CD14-positive monocyte (primary cell): ENCODE measurements around the gene UBQLN3. TPM values are rescaled to one million over a fixed set of nuclear protein-coding genes. Genes with fewer than 3 reads are reported as not detected.

Experiments
- DNase-seq, 3 donors: peaks; one replicate each; pipeline ENCODE4 v3.0.0-alpha.2; 2011 to 2022
- H2AFZ ChIP-seq: 2 replicates; pipeline ENCODE4 v1.6.0; 2012; ENCODE audit warnings: mild to moderate bottlenecking, low read depth, low read length, inconsistent platforms; ENCODE audit not compliant: insufficient read depth, poor library complexity, severe bottlenecking
- H3K27ac ChIP-seq, 2 donors: 1 replicate in 1 of 2; 2 replicates in 1 of 2; pipeline ENCODE4 v1.5.1; 2012 to 2013; ENCODE audit warnings: low read length in 2 of 2, control low read depth in 1 of 2, inconsistent platforms in 1 of 2, low read depth in 1 of 2, mild to moderate bottlenecking in 1 of 2
- H3K27me3 ChIP-seq, 2 donors: one replicate each; pipeline versions ENCODE4 v1.6.0 to v1.6.1; 2011 to 2013; ENCODE audit warnings: low read length in 2 of 2; ENCODE audit not compliant: control insufficient read depth in 2 of 2, insufficient read depth in 2 of 2
- H3K36me3 ChIP-seq, 2 donors: replicated peaks in 1 of 2; 1 replicate in 1 of 2; 2 replicates in 1 of 2; pipeline versions ENCODE4 v1.5.1 to v1.6.1; 2012 to 2013; ENCODE audit warnings: low read length in 2 of 2, control low read depth in 1 of 2, inconsistent platforms in 1 of 2, mild to moderate bottlenecking in 1 of 2; ENCODE audit not compliant: insufficient read depth in 2 of 2, control insufficient read depth in 1 of 2
- H3K4me1 ChIP-seq, 2 donors: 1 replicate in 1 of 2; 2 replicates in 1 of 2; pipeline versions ENCODE4 v1.5.1 to v1.6.1; 2012 to 2013; ENCODE audit warnings: low read length in 2 of 2, control low read depth in 1 of 2, inconsistent platforms in 1 of 2, mild to moderate bottlenecking in 1 of 2, moderate library complexity in 1 of 2; ENCODE audit not compliant: insufficient read depth in 2 of 2, control insufficient read depth in 1 of 2
- H3K4me2 ChIP-seq: replicated peaks from 2 replicates; pipeline ENCODE3; 2012; ENCODE audit warnings: low read length, moderate library complexity, mild to moderate bottlenecking; ENCODE audit not compliant: poor library complexity, severe bottlenecking; ENCODE audit errors: extremely low read depth
- H3K4me3 ChIP-seq, 3 experiments: fragments of 200-600 bp in 1 of 3; sonication (generic) in 1 of 3; replicated peaks in 1 of 3; 1 replicate in 2 of 3; 2 replicates in 1 of 3; pipeline ENCODE4 v1.5.1; 2011 to 2013; ENCODE audit warnings: low read length in 3 of 3, mild to moderate bottlenecking in 3 of 3, control low read depth in 2 of 3, low read depth in 2 of 3, inconsistent platforms in 1 of 3, moderate library complexity in 1 of 3
- H3K79me2 ChIP-seq: 2 replicates; pipeline ENCODE4 v1.6.0; 2012; ENCODE audit warnings: mild to moderate bottlenecking, control low read depth, inconsistent platforms, low read length, moderate library complexity; ENCODE audit not compliant: insufficient read depth
- H3K9ac ChIP-seq: 2 replicates; pipeline ENCODE4 v1.6.0; 2017; ENCODE audit warnings: low read length, mild to moderate bottlenecking; ENCODE audit not compliant: insufficient read depth, poor library complexity, severe bottlenecking
- H3K9me3 ChIP-seq, 2 donors: replicated peaks in 1 of 2; 1 replicate in 1 of 2; 2 replicates in 1 of 2; pipeline versions ENCODE4 v1.5.1 to v1.6.1; 2012 to 2013; ENCODE audit warnings: low read length in 2 of 2, control low read depth in 1 of 2; ENCODE audit not compliant: control insufficient read depth in 1 of 2, insufficient read depth in 1 of 2
- H4K20me1 ChIP-seq: 2 replicates; pipeline ENCODE4 v1.6.0; 2012; ENCODE audit warnings: mild to moderate bottlenecking, low read length, control low read depth, moderate library complexity; ENCODE audit not compliant: insufficient read depth
- H3K27ac Mint-ChIP-seq, 7 donors: one replicate each; pipeline ENCODE4 v1.8.0; 2020; ENCODE audit warnings: mild to moderate bottlenecking in 7 of 7, mixed read lengths in 7 of 7, moderate library complexity in 6 of 7, inconsistent platforms in 2 of 7
- H3K27me3 Mint-ChIP-seq, 3 donors: one replicate each; pipeline ENCODE4 v1.8.0; 2021 to 2022; ENCODE audit warnings: low read depth in 3 of 3, mild to moderate bottlenecking in 3 of 3, mixed read lengths in 3 of 3, moderate library complexity in 3 of 3, inconsistent platforms in 1 of 3
- H3K36me3 Mint-ChIP-seq, 2 donors: one replicate each; pipeline ENCODE4 v1.8.0; 2020; ENCODE audit warnings: mixed read lengths in 2 of 2, inconsistent platforms in 1 of 2, mild to moderate bottlenecking in 1 of 2
- H3K4me1 Mint-ChIP-seq: one replicate; pipeline ENCODE4 v1.8.0; 2020; ENCODE audit warnings: mild to moderate bottlenecking, mixed read lengths
- H3K4me3 Mint-ChIP-seq, 2 donors: one replicate each; pipeline ENCODE4 v1.8.0; 2020; ENCODE audit warnings: mild to moderate bottlenecking in 2 of 2, mixed read lengths in 2 of 2, moderate library complexity in 1 of 2
- H3K9me3 Mint-ChIP-seq, 7 donors: one replicate each; pipeline ENCODE4 v1.8.0; 2020 to 2022; ENCODE audit warnings: mixed read lengths in 7 of 7, mild to moderate bottlenecking in 6 of 7, moderate library complexity in 6 of 7, inconsistent platforms in 2 of 7
- CTCF ChIP-seq: fragments of 200-600 bp; IDR thresholded peaks from one replicate; pipeline ENCODE4 v1.8.0; 2022; ENCODE audit warnings: antibody characterized with exemption, mild to moderate bottlenecking
- WGBS: methylation state at CpG from one replicate; pipeline ENCODE4 v1.1.5; 2013; ENCODE audit warnings: missing lambda C conversion rate; ENCODE audit not compliant: insufficient coverage; 5-methylcytosine and 5-hydroxymethylcytosine counted together
- intact Hi-C, 2 donors: fragments of 100-400 bp; cut with micrococcal nuclease; formaldehyde crosslinking; loops; one replicate each; pipeline versions ENCODE4 v1.15.0 to v1.15.1; 2023
- polyA plus RNA-seq, 3 donors: library from polyadenylated mRNA; depleted of rRNA in 1 of 3; unstranded in 2 of 3; stranded (reverse) in 1 of 3; fragments of 300-500 nt in 2 of 3; fragments of >200 nt in 1 of 3; fragmentation: Illumina TruSeq in 2 of 3; gene quantifications; 1 replicate in 2 of 3; 2 replicates in 1 of 3; pipeline ENCODE4 v1.2.3, GENCODE V29; 2012 to 2021

The UBQLN3 gene
- polyA plus RNA-seq, 3 donors, result not detected

- Mint-ChIP-seq H3K9me3 (peaks cover 2 to 8% (median 5%) of the 10 kb centered on the region in 7 donors), H3K27ac (no peak overlapping the region), H3K4me3 (no peak overlapping the region), H3K4me1 (no peaks in the 10 kb centered on the region), H3K36me3 (no peaks in the 10 kb centered on the region), H3K27me3 (peaks cover 0 to 4% (median 0%) of the 10 kb centered on the region in 3 donors)
- intact Hi-C loops, result no loop called here
- Histone ChIP-seq H3K9me3 (peaks cover 5 to 10% of the 10 kb centered on the region in 2 donors), H4K20me1 (no peaks in the 10 kb centered on the region), H3K79me2 (no peaks in the 10 kb centered on the region), H3K4me2 (no peak overlapping the region), H3K4me3 (no peak overlapping the region), H3K4me1 (no peaks in the 10 kb centered on the region), H3K9ac (no peak overlapping the region), H3K27me3 (no peaks in the 10 kb centered on the region), H3K36me3 (no peaks in the 10 kb centered on the region), H3K27ac (no peak overlapping the region), H2AFZ (no peak overlapping the region)
- DNase-seq, result no peak
- TF ChIP-seq CTCF, result no peak
- WGBS, result 95% methylated on average over 13 of the region's 14 CpGs
Measured at GRCh38 chr11:5460983-5461621, 48.7 kb downstream of the UBQLN3 start.

Other genes starting within 250 kb of the UBQLN3 start
- not detected for gene HBE1, start 240.0 kb downstream of the UBQLN3 start, polyA plus RNA-seq
- not detected for gene OR51B4, start 208.0 kb downstream of the UBQLN3 start, polyA plus RNA-seq
- not detected for gene OR51B2, start 185.7 kb downstream of the UBQLN3 start, polyA plus RNA-seq
- not detected for gene OR51B5, start 166.4 kb downstream of the UBQLN3 start, polyA plus RNA-seq
- gene OR51B6, start 158.4 kb downstream of the UBQLN3 start, polyA plus RNA-seq, result not detected
- gene OR51M1, start 126.1 kb downstream of the UBQLN3 start, polyA plus RNA-seq, result not detected
- not detected for gene OR51Q1, start 87.8 kb downstream of the UBQLN3 start, polyA plus RNA-seq
- not detected for gene OR51I1, start 68.4 kb downstream of the UBQLN3 start, polyA plus RNA-seq
- gene OR51I2, start 60.6 kb downstream of the UBQLN3 start, polyA plus RNA-seq, result not detected
- not detected for gene OR52D1, start 21.3 kb downstream of the UBQLN3 start, polyA plus RNA-seq
- gene UBQLNL, start 6.7 kb upstream of the UBQLN3 start, polyA plus RNA-seq, result under 1 TPM in 1 of 3 donors, not detected in 2; 0.33 TPM
- gene OR52H1, start 38.6 kb upstream of the UBQLN3 start, polyA plus RNA-seq, result not detected
- gene OR52B6, start 70.9 kb upstream of the UBQLN3 start, polyA plus RNA-seq, result not detected
- under 1 TPM; 0.11 to 0.44 (median 0.15) TPM for gene TRIM6, start 86.7 kb upstream of the UBQLN3 start, polyA plus RNA-seq
- 10 to 100 TPM; 21.9 to 25.7 (median 23.5) TPM for gene TRIM34, start 115.0 kb upstream of the UBQLN3 start, polyA plus RNA-seq
- gene TRIM5, start 175.1 kb upstream of the UBQLN3 start, polyA plus RNA-seq, result 10 to 100 TPM in 2 of 3 donors, 1 to 10 TPM in 1; 9.4 to 14.4 (median 10.6) TPM
- gene TRIM22, start 179.8 kb upstream of the UBQLN3 start, polyA plus RNA-seq, result 100 to 1,000 TPM; 122 to 277 (median 132) TPM
- gene OR56B1, start 226.5 kb upstream of the UBQLN3 start, polyA plus RNA-seq, result under 1 TPM in 1 of 3 donors, not detected in 2; 0.04 TPM
- under 1 TPM in 2 of 3 donors, not detected in 1; 0.24 to 0.31 TPM for gene OR52N4, start 244.3 kb upstream of the UBQLN3 start, polyA plus RNA-seq